Esophagus mucosa (tissue), 1 donor: ENCODE measurements around the gene COPA. TPM values are rescaled to one million over a fixed set of nuclear protein-coding genes. Genes with fewer than 3 reads are reported as not detected.
"Not testable (repeated sequence)": the region's sequence is repeated elsewhere in the genome, so short reads cannot be mapped to it uniquely, and the experiment has no call there.

ENCODE experiments used
- ATAC-seq: fragments of 200-7000 bp; cut with Tn5 transposase; one replicate; pipeline ENCODE4 v1.9.1; 2020
- total RNA-seq: library from RNA; stranded (reverse); gene quantifications from one replicate; pipeline ENCODE4 v1.2.4, GENCODE V29; 2023
- donor health status: DM: yes; HTN: yes; CAD: no.

Gene COPA
- total RNA-seq, 1 donor from 2014 or later = 93.9 TPM

DNA sequence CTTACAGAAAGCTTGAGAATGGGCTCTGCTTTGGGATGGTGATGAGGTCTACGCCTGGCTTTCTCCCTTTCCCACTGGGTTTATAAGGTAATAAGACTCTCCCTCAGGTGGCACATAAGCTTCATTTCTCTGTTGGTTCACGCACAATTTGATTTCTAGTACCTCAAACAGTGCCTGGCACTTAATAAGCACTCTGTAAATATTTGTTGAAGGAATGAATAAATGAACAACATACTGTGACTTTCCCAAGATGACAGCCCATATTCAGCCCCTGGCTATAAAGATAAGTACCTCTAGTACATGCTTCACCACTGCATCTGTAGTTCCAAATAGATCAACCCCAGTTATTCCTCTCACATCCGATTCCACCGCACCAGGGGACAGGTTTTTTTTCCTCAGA is 17.8 kb downstream of the COPA start:
- no peak for ATAC-seq

DNA sequence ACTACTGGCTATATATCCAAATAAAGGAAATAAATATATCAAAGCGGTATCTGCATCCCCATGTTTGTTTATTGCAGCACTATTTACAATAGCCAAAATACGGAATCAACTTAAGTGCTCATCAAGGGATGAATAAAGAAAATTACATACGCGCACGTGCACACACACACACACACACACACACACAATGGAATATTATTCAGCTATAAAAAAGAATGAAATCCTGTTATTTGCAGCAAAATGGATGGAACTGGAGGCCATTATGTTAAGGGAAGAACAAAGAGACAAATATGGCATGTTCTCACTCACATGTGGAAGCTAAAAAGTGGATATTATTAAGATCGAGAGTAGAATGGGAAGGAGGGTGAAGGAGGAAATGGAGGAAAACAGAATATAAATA is 20.2 kb downstream of the COPA start:
- no peak for ATAC-seq

DNA sequence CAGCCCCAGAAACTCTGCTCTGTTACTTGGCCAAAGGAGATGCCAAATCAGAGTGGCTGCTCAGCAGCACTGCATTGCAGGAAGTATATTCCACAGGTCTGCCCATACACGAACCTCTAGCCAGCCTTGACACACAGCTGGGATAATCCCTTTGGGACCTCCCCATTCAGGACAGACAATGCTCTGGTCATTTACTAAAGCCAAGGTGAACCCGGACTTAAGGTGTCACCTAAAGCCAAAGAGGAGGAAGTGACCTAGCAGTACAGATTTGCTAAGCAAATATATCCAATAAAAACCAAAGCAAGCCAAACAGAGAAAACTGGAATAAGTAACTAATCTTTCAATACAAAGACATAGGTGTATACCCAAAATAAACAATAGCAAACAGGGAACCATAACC is 27.7 kb downstream of the COPA start:
- ATAC-seq = peak; percentile 47

DNA sequence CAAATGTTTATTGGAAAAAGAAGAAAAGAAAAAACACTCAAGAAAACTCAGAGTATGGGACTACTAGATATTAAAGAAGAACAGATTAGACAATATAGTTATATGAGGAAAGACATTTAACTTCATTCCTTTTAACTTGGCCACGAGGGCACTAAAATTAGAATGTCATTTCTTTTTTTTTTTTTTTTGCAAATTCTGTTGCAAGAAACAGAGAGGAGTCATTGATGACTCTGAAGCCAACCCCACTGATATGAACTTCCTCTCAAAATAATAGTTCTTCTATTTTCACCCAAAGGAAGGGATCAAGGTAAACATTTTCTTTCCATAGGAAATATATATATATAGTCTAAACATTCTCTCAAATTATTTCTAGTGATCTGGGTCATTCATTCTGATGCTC is 33.5 kb downstream of the COPA start:
- ATAC-seq = no peak

- no peak for ATAC-seq
Observed at GRCh38 chr1:160309185-160309557, 33.9 kb downstream of the COPA start.

DNA sequence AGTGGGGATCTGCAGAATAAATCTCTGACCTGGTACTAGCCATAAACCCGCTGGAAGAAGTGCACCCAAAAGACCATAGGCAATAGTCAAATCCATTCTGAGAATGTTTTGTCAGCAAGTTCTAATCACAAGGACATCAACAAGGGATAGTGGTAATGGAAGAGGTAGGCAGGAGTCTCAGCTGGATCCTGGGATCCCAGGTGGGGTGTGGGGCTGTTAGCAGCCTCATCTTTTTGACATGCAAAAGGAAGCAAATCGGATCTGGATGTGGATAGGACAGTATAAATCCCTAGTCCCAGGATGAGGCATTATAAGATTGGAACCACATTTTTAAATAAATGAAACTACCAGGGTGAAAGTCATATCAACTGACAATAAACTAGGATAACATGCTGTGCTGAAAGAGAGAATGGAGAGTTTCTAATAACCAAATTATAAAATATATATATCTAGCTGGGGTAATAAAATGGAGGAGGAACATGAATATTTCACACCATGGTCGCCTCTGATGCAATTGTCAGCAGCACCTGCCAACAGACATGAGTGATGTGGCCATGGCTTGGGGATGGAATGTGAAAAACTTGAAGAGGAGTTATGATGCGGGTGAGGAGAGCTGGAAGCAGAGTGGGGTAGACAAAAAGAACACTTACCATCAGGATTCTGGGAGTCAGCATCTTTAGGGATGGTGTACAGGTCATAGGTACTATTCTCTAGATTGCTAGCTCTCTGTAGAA is 34.4 kb downstream of the COPA start:
- no peak for ATAC-seq

GRCh38 chr1:160307118-160307791 is 35.8 kb downstream of the COPA start:
- ATAC-seq = peak; percentile 31

DNA sequence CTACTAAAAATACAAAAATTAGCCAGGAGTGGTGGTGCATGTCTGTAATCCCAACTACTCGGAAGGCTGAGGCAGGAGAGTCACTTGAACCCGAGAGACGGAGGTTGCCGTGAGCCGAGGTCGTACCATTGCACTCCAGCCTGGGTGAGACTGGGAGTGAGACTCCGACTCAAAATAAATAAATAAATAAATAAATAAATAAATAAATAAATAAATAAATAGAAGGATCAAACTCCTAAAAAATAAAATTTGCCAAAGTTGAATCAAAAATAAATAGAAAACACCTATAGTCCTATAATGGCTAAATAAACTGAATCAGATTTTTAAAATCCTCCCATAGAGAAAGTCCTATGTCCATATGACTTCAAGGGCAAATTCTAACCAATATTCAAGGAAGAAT is 42.9 kb downstream of the COPA start:
- ATAC-seq = no peak

DNA sequence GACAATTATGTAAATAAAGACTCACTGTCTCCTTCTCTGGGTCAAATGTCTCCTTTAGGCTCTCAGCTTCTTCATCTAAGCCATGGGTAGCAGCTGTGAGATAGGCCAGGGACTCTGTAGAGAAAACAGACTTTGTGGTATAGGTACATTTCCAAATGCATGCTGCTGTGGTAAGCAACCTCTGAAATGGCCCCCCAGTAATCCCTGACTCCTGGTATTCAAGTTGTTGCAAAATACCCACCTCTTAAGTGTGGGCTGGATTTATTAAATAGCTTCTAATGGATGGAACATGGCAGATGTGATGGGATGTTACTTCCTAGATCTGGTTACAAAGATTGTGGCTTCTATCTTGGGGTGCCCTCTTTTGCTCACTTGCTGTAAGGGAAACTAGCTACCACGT is 47.0 kb downstream of the COPA start:
- no peak for ATAC-seq

DNA sequence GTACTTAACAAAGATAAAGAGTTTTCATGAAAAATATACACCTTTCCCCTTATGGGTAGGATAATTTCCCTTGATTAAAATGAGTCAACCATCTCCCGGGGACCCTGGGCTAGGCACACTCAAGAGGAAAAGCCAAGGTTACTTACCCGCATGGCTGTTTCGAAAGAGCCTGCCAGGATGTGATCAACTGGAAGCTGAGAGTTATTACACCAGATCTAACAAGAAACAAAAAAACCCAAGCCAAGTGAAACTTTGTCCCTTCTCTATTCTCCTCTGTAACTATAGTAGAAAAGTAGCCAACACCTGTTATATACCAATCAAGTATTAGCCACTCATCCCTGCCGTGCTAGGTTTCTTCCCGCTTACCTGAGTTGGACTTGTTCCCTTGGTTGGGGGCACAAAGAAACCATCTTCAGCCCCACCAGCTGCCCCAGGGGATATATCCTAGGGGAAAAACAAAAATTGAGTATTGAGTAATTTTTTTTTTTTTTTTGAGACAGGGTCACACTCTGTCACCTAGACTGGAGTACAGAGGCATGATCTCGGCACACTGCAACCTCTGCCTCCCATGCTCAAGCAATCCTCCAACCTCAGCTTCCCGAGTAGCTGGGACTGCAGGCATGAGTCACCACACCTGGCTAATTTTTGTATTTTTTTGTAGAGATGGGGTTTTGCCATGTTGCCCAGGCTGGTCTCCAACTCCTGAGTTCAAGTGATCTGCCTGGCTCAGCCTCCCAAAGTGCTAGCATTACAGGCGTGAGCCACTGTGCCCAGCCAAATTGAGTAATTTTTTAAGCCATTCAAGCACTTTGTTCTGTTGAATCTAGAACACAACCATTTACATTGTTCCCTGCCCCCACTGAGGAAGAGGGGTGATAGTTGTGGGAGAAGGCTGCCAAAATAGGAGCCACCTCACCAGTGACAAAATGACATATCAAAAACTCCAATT is 49.8 kb downstream of the COPA start:
- ATAC-seq = no peak

DNA sequence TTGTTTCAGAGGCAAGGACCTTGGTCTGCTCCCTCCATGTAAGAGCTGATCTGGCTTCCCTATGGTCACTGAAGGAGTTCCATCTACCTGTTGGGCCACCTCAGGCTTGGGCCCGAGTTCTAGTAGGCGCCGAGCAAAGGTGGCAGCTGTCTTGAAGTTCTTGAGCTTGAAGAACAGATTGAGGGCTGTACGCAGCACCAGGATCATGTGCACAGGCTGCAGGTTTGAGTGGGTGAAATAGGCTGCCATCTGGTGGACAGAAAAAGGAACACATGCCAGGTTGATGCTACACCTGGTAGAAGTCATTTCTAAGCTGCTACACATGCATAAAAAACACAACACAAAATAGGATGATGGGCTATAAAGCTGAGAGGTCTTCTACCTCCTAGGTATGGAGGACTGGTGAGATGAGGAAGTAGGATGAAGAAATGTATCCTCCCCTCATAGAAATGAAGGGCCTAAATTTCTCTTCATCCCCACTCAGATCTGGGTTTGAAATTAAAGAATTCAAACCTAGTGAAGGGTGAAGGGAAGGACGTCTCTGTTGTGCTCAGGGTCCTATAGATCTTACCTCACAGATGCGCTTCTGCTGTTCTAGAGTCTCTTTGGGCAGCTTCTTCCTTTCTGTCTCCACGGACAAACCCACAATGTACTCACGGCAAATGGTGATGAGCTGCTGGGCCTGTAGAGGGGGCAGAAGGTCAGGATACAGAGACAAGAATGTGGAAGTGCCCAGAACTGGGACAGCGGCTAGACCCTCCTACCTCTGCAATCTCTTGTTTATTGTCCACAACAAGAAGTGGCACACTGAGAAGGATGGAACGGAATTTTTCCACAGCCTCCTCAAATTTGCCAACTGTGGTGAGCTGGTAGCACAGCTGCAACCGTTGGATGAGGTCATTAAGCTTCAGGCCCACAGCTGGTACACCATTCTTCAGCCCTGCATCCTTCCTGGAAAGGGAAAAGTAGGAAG is 51.5 kb downstream of the COPA start:
- ATAC-seq = peak; percentile 81

DNA sequence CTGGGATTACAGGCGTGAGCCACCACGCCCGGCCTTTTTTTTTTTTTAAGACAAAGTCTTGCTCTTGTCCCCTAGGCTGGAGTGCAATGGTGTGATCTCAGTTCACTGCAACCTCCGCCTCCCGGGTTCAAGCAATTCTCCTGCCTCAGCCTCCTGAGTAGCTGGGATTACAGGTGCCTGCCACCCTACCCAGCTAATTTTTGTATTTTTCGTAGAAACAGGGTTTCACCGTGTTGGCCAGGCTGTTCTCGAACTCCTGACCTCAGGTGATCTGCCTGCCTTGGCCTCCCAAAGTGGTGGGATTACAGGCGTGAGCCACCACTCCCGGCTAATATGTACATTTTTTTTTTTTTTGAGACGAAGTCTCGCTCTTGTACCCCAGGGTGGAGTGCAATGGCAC is 55.3 kb downstream of the COPA start:
- ATAC-seq = not testable (repeated sequence)

- no peak for ATAC-seq
Observed at GRCh38 chr1:160285506-160285905, 57.5 kb downstream of the COPA start.

DNA sequence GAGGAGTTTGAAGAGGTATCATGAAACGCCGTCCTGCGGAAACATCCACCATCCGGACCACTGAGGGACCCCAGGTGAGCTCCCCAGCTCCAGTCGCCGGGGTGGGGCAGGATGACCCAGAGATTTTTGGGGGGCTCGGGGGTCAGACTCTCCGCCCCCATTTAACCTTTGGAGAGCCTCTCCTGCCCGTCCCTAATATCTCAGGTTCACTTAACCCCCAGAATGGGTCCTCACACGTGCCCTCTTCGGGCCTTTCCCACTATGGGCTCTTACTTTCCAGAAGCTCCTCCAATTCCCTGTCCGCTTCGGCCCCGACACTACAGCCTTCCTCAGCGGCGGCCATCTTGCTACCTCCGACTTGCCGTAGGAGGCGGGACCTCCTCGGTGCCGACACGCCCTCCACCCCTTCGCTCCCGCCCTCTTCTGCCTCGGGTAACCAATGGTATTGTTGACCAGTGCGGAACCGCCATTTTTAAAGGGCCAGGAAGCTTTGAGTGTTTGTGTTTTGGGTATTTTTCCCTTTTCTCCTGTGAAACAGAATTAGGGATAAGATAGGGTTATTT is 58.2 kb downstream of the COPA start, which contains the start of gene PEX19:
Gene PEX19, minus strand, starts transcription at position 352 of the 563 bp plus-strand sequence. Its CDS starts 9 bp downstream, at position 343.
- peak; percentile 98 for ATAC-seq

DNA sequence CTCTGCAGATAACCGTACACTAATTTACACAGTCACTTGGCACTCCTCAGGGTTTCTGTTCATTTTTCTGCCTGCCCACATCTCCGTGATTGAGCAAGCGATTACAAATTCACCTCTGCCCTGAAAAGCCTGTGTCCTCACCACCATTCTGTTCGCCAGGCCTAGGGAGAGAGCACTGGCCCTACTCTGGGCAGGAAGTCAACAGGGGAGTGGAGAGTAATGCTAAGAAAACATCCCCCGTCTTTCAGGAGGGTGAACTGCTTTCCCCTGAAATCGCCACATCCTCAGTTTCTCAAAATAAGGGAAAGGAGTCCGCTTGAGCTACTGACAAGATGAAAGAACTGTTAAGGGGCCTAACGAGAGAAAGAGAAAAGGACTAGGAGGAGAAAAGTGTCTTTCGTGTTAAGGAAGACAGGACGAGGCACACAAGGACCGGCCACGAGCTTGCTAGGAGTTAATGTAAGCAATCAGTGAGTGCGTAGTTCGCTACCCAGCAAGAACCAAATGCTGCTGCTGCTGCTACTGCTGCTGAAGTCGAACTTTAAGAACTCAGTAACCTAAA is 58.7 kb downstream of the COPA start:
- ATAC-seq = peak; percentile 52

- no peak for ATAC-seq
Observed at GRCh38 chr1:160282807-160283206, 60.2 kb downstream of the COPA start.

GRCh38 chr1:160277987-160278386 is 65.1 kb downstream of the COPA start:
- no peak for ATAC-seq

DNA sequence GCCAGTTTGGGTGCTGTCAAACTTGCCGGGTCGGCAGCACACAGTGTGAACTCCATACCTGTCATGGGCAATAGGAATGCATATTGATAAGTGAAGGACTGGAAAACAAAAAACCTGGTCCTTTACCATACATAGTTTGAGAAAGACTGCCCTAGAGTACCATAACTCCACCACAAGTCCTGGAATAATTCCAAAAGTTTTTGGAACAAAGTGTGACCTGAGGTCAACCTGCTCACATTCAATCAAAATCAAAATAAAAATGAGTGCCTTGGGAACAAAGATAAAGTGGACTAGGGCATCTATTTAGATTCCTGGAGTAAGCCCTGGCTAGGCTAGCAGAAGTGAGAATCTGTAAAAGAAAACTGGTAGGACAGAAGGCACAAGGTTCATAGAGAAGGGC is 65.7 kb downstream of the COPA start:
- ATAC-seq = no peak

DNA sequence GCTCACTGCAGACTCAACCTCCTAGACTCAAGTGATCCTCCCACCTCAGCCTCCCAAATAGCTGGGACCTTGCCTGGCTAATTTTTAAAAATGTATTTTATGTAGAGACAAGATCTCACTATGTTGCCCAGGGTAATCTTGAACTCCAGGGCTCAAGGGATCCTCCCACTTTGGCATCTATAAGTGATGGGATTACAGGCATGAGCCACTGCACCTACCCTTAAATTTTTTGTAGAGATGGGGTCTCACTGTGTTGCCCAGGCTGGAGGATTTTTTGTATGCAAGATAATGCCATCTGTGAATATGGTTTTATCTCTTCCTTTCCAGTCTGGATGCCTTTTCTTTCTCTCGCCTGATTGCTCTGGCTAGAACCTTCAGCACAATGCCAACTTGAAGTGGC is 72.0 kb downstream of the COPA start:
- no peak for ATAC-seq

- peak; percentile 70 for ATAC-seq
Observed at GRCh38 chr1:160267284-160267991, 75.6 kb downstream of the COPA start.
